GM12874 (cell line): ENCODE results near the gene ITGB6.

Experiments
- CTCF ChIP-seq: IDR thresholded peaks from 2 replicates; pipeline ENCODE4 v1.5.1; 2011; ENCODE audit warnings: low read depth, mild to moderate bottlenecking, control low read depth, low read length, moderate library complexity; ENCODE audit not compliant: insufficient read depth

Gene ITGB6

GRCh38 chr2:160141419-160141818 is 58.7 kb downstream of the ITGB6 start:
- TF ChIP-seq CTCF, result no peak

- TF ChIP-seq CTCF, result no peak
These were observed 59.6 kb downstream of the ITGB6 start for GRCh38 chr2:160140471-160140870.

- TF ChIP-seq CTCF, result no peak
These were observed 60.1 kb downstream of the ITGB6 start for GRCh38 chr2:160139991-160140390.

- TF ChIP-seq CTCF, result no peak
These were observed 60.7 kb downstream of the ITGB6 start for GRCh38 chr2:160139350-160139749.

GRCh38 chr2:160138406-160138805 is 61.7 kb downstream of the ITGB6 start:
- TF ChIP-seq CTCF, result no peak

GRCh38 chr2:160137464-160137863 is 62.6 kb downstream of the ITGB6 start:
- TF ChIP-seq CTCF, result no peak

GRCh38 chr2:160132761-160133160 is 67.3 kb downstream of the ITGB6 start:
- TF ChIP-seq CTCF, result no peak

- no peak for TF ChIP-seq CTCF
These were observed 73.3 kb downstream of the ITGB6 start for GRCh38 chr2:160126756-160127155.
